ENCODE results near the gene VEZT. TPM values are rescaled to one million over a fixed set of nuclear protein-coding genes. Genes with fewer than 3 reads are reported as not detected.

Gene VEZT
- total and polyA plus RNA-seq, 10 of the 15 experiments (the other 5 are each of a cell fraction or from before 2014, with no cell fraction given) = 32.8 to 134 (median 66.2) TPM

DNA sequence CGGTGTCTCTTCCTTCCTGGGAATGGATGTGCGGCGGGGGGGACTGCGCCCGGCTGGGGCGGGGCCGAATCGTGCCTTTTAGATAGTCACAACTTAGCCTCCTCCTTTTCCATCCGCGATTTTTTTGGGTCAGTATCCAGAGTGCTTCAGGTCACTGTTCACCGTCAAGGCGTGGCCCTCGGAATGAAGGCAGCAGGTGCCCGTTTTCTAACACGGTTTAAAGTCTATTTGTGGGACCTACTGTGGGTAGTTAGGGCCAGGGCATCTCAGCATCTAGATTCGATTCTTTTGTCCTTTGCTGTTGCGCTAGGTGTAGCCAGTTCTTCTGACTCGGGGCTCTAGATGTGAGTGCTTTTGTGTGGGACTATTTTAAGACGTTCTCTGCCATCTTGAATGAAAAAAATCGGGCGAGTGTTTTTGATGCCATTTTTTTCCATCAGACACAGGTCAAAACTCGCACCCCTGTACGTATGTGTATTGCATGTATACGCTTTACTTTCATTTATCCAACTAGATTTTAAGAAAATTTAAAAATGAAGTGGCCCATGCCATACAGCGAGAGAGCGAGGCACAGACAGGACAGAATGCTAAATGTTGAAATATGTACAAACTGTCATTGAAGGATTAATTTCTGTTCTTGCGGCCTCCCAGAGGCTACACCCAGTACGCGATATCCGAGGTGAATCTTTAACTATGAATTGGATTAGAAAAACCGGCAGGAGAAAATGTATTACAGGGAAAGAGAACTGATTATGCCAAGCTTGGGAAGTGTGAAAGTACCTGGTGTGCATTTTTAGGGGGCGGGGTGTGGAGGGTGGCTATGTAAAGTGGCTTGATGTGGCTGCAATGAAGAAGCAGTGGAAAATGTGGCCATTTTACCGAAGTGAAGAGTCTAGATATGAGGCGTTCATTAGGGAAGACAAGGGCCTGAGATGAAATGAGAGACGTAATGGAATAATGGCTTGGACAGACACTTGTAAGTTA, 835 bp downstream of the VEZT start (continued):
- TF ChIP-seq IKZF2 (IDR thresholded peaks at IDR 0.05) (peak; percentile 5 to 51; a peak in 1 of 4 replicates), IKZF1 (conservative IDR thresholded peaks at IDR 0.05) (no peak; the same call in 1 of the 2 replicates), BACH1 (IDR thresholded peaks at IDR 0.05; ENCODE audit: borderline replicate concordance) (no peak), SUPT20H (IDR thresholded peaks at IDR 0.05; ENCODE audit: borderline replicate concordance, control insufficient read depth, low read depth, low read length) (no peak), GATAD2B (conservative IDR thresholded peaks at IDR 0.05; ENCODE audit: low read depth) (no peak; the same call in 1 of the 2 replicates), RCOR1 (conservative IDR thresholded peaks at IDR 0.05; ENCODE audit: low read depth, low read length) (no peak), MTA3 (IDR thresholded peaks at IDR 0.05; ENCODE audit: borderline replicate concordance, low read length) (0 out of 2 replicates have a peak, but pooled peaks have one; percentile 47), TCF12 (IDR thresholded peaks at IDR 0.05; ENCODE audit: low read depth, low read length) (no peak), HCFC1 (IDR thresholded peaks at IDR 0.05; ENCODE audit: low read length) (no peak), STAT3 (IDR thresholded peaks at IDR 0.05; ENCODE audit: low read depth, low read length) (no peak), EED (IDR thresholded peaks at IDR 0.05; ENCODE audit: low read depth) (0 out of 2 replicates have a peak, but pooled peaks have one; percentile 28)
- TF ChIP-seq, protein P1, sequence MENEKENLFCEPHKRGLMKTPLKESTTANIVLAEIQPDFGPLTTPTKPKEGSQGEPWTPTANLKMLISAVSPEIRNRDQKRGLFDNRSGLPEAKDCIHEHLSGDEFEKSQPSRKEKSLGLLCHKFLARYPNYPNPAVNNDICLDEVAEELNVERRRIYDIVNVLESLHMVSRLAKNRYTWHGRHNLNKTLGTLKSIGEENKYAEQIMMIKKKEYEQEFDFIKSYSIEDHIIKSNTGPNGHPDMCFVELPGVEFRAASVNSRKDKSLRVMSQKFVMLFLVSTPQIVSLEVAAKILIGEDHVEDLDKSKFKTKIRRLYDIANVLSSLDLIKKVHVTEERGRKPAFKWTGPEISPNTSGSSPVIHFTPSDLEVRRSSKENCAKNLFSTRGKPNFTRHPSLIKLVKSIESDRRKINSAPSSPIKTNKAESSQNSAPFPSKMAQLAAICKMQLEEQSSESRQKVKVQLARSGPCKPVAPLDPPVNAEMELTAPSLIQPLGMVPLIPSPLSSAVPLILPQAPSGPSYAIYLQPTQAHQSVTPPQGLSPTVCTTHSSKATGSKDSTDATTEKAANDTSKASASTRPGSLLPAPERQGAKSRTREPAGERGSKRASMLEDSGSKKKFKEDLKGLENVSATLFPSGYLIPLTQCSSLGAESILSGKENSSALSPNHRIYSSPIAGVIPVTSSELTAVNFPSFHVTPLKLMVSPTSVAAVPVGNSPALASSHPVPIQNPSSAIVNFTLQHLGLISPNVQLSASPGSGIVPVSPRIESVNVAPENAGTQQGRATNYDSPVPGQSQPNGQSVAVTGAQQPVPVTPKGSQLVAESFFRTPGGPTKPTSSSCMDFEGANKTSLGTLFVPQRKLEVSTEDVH (IDR thresholded peaks at IDR 0.05; ENCODE audit: low read depth, partially characterized antibody) = no peak
- TF ChIP-seq, protein P2, sequence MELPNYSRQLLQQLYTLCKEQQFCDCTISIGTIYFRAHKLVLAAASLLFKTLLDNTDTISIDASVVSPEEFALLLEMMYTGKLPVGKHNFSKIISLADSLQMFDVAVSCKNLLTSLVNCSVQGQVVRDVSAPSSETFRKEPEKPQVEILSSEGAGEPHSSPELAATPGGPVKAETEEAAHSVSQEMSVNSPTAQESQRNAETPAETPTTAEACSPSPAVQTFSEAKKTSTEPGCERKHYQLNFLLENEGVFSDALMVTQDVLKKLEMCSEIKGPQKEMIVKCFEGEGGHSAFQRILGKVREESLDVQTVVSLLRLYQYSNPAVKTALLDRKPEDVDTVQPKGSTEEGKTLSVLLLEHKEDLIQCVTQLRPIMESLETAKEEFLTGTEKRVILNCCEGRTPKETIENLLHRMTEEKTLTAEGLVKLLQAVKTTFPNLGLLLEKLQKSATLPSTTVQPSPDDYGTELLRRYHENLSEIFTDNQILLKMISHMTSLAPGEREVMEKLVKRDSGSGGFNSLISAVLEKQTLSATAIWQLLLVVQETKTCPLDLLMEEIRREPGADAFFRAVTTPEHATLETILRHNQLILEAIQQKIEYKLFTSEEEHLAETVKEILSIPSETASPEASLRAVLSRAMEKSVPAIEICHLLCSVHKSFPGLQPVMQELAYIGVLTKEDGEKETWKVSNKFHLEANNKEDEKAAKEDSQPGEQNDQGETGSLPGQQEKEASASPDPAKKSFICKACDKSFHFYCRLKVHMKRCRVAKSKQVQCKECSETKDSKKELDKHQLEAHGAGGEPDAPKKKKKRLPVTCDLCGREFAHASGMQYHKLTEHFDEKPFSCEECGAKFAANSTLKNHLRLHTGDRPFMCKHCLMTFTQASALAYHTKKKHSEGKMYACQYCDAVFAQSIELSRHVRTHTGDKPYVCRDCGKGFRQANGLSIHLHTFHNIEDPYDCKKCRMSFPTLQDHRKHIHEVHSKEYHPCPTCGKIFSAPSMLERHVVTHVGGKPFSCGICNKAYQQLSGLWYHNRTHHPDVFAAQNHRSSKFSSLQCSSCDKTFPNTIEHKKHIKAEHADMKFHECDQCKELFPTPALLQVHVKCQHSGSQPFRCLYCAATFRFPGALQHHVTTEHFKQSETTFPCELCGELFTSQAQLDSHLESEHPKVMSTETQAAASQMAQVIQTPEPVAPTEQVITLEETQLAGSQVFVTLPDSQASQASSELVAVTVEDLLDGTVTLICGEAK (IDR thresholded peaks at IDR 0.05; ENCODE audit: borderline replicate concordance) = no peak
- TF ChIP-seq, protein P3, sequence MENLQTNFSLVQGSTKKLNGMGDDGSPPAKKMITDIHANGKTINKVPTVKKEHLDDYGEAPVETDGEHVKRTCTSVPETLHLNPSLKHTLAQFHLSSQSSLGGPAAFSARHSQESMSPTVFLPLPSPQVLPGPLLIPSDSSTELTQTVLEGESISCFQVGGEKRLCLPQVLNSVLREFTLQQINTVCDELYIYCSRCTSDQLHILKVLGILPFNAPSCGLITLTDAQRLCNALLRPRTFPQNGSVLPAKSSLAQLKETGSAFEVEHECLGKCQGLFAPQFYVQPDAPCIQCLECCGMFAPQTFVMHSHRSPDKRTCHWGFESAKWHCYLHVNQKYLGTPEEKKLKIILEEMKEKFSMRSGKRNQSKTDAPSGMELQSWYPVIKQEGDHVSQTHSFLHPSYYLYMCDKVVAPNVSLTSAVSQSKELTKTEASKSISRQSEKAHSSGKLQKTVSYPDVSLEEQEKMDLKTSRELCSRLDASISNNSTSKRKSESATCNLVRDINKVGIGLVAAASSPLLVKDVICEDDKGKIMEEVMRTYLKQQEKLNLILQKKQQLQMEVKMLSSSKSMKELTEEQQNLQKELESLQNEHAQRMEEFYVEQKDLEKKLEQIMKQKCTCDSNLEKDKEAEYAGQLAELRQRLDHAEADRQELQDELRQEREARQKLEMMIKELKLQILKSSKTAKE (IDR thresholded peaks at IDR 0.05; ENCODE audit: low read depth, poor library complexity, severe bottlenecking) = peak; percentile 33
- TF ChIP-seq, protein P4, sequence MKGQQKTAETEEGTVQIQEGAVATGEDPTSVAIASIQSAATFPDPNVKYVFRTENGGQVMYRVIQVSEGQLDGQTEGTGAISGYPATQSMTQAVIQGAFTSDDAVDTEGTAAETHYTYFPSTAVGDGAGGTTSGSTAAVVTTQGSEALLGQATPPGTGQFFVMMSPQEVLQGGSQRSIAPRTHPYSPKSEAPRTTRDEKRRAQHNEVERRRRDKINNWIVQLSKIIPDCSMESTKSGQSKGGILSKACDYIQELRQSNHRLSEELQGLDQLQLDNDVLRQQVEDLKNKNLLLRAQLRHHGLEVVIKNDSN (IDR thresholded peaks at IDR 0.05; ENCODE audit: borderline replicate concordance, extremely low read length, insufficient read depth, low read depth, low read length) = no peak
